ENCODE results near the gene CLEC4G.
A peak's percentile ranks its signal among the peaks of the same experiment; 100 is the strongest.

Gene CLEC4G

DNA sequence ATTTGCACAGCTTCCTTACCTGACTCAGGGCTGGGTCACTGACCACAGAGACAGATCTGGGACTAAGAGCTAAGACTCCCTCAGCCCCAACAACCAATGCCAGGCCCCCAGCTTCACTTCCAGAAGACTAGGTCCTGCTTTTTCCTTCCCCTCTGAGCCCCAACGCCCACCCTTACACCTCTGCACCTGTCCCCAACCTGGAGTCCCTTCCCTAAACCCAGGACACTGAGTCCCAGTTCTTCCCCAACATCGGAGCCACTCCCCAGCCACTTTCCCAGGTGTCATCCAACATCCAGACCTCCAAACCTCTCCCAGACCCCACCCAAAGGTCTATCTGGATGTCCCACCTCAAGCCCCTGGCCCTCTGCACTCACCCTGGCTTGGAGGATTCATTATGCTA is 32.9 kb downstream of the CLEC4G start:
- no peak for DNase-seq (ENCODE audit: low read depth in 1 of 2, low spot score in 1 of 2)

DNA sequence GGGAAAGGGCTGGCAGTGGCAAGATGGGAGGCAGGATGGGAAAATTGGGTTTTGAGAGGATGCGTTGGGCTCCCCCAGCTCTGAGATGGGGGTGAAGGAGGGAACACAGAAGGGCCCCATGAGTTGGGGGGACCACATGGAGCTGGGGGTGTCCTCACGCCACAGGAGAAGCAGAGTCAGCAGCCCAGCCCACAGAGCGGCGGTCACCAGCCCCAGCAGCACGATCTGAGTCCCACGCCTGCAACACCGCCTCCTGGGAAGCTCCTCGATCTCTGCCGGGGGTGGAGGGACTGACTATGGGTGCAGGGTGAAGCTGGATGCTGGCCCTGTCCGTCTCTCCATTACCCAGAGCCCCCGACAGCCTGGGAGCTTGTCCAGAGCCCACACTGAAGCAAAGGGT is 33.3 kb downstream of the CLEC4G start:
- no peak for DNase-seq (ENCODE audit: low read depth in 1 of 2, low spot score in 1 of 2)

DNA sequence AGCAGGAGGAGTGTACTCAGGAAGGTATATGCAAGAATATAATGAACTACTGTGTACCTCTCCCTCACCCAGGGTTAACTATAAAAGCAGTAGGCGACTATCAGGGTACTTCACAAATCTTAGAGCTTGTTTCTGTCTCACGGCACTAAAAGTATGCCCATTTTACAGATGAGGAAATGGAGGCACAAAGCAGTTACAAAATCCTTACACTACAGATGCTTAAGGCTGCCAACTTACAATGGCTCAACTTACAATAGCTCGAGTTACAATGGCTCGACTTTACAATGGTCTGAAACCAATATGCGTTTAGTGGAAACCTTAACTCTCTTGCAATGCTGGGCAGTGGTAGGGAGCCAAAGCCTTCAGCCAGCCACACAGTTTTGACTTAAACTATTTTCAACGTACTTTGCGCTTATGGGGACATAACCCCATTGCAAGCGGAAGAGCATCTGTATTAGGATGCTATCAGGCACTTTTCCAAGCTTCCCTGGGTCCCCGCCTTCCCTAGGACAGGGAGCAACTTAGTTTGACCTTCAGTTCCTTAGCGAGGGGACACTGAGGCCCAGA is 34.1 kb downstream of the CLEC4G start:
- no peak for DNase-seq (ENCODE audit: low read depth in 1 of 2, low spot score in 1 of 2)

DNA sequence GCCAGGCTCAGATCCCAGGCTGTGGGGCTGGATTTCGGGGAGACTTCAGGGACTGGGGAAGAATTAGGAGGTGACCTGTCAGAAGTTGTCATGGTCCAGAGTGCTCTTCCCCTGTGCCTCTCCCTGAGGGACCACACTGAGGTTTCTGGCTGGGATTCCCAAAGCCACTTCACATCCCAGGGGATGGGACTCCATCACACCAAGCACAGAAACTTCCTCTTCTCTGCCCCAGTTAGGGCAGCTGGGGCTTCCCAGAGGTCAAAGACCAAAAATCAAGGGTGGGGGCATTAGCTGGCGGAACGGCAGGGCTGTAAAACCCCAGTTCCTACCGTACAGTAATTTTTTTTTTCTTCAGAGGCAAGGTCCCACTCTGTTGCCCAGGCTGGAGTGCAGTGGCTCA is 37.4 kb downstream of the CLEC4G start:
- no peak for DNase-seq (ENCODE audit: low read depth in 1 of 2, low spot score in 1 of 2)

DNA sequence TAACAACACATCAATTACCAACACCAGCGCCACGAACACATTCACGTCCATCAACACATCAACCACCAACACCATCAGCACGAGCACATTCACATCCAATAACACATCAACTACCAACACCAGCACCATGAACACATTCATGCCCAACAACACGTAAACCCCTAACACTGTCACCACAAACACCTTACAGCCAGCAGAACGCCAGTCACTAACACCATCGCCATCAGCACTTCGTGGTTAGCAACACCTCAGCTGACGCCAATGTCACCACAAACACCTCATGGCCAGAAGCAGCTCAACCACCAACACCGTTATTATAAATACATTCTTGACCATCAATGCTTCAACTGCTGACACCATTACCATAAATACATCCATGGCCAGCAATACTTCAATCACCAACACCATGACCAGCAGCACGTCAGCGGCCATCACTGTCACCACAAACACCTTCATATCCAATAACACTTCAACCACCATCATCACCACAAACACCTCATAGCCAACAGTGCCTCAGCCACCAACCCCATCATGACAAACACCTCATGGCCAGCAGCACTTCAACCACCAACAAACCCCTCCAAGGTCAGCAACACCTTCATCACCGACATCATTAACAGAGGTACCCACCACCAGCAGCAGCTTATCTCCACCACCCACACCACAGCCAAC is 39.4 kb downstream of the CLEC4G start:
- DNase-seq (ENCODE audit: low read depth in 1 of 2, low spot score in 1 of 2) = no peak

DNA sequence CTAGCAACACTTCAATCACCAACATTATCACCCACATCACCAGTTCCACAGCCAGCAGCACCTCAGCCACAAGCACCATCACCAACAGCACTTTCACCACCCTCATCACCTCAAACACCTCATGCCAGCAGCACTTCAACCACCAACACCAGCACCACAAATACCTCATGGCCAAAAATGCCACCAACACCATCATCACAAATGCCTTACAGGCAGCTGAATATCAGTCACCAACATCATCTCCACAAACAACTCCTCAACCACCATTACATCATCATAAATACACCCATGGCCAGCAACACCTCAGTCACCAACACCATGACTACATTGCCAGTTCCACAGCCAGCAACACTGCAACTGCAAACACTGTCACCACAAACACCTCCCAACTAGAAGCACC is 40.4 kb downstream of the CLEC4G start:
- DNase-seq (ENCODE audit: low read depth in 1 of 2, low spot score in 1 of 2) = no peak

DNA sequence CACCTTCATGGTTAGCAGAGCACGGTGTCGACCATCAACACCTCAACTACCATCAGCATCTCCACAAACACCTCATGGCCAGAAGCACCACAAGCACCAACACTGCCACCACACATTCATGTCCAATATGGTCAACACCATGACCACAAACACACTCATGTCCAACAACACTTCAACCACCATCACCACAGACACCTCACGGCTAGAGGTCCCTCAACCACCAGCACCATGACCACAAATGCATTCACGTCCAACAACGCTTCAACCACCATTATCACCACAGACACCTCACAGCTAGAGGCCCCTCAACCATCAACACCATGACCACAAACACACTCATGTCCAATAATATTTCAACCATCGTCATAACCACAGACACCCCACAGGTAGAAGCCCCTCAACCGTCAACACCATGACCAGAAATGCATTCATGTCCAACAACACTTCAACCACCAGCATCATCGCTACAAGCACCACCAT is 41.1 kb downstream of the CLEC4G start:
- DNase-seq (ENCODE audit: low read depth in 1 of 2, low spot score in 1 of 2) = no peak

DNA sequence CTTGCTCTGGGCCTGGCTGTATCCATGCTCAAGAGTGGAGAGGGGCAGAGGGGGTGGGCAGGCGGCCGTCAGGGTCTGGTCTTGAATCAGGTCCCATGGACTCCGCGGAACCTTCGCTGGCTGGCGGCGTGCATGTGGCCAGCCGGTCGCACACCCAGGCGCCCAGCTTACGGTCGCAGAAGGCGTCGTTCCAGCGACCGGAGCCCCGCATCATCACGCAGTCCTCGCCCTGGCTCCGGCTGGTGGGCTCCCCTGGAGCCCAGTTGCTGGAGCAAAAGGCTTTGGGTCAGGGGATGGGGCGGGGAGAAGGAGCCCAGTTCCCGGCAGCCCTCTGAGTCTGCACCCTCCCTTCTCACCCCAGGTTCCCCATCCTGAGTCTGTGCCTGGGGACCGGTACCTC is 42.7 kb downstream of the CLEC4G start:
- no peak for DNase-seq (ENCODE audit: low read depth in 1 of 2, low spot score in 1 of 2)

DNA sequence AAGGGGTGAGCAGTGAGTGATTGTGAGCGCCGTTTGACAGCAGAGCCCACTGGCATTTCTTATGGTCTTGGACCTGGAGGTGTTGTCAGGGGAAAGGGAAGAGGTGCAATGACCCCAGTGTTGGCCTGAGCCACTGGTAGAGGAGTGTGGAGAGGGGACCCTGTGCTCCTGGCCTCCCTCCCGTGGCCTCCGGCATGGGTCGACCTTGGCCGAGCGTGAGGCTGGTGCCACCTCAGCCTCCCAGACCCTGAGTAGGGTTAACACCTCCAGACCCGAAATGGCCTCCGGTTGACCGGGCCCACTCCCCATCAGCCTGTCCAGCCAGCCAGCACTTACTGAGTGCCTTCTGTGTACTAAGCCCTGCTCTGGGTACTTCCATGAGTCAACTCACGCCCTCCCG is 44.7 kb downstream of the CLEC4G start:
- no peak for DNase-seq (ENCODE audit: low read depth in 1 of 2, low spot score in 1 of 2)

DNA sequence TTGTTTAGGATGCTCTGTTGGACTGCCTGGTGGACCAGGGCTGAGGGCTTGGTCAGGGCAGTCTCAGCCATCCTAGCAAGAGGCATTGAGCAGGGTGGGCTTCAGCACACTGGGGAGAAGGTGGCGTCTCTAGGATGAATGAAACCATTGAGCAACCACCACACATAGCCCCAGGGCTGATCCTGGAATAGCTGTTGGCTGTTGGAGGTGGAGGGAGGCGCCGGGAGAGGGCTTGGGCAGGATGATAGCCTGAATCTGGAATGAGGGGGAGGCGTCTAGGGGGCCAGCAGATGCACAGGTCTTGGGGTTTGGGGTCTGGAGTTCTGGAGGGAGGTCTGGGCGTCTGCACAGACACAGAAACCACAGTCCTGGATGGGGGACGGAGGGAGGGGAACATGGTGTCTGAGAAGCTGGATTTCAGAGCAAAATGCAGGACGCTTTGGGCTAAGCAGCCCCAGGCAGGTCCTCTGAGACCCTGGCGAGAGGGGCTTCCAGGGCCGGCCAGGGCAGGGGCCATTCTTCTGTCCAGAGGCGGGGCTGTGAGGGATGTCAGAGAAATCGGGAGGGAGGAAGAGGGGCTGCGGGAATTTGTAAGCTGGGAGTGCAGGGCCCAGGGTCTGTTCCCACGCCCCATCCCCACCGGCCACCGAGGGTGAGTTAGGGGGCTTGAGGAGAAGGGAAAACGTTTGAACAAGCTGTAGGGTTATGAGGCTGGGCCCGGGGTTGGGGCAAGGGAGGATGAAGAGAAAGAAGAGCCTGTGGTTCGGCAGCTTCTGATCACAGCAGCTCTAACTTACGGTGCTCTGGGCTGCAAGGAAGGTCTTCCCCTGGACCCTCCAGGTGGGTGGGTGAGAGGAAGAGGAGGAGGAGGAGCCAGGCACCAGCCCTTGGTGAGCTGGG is 46.1 kb downstream of the CLEC4G start:
- DNase-seq (ENCODE audit: low read depth in 1 of 2, low spot score in 1 of 2) = no peak

DNA sequence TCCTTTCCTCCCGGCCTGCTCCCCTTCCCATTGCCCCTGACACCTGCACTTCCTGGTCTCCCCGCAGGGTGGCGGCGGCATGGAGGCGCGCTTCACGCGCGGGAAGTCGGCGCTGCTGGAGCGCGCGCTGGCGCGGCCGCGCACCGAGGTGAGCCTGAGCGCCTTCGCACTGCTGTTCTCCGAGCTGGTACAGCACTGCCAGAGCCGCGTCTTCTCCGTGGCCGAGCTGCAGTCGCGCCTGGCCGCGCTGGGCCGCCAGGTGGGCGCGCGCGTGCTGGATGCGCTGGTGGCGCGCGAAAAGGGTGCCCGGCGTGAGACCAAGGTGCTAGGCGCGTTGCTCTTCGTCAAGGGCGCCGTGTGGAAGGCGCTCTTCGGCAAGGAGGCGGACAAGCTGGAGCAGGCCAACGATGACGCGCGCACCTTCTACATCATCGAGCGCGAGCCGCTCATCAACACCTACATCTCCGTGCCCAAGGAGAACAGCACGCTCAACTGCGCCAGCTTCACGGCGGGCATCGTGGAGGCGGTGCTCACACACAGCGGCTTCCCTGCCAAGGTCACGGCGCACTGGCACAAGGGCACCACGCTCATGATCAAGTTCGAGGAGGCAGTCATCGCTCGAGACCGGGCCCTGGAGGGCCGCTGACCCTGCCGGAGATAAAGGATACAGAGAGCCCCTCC is 49.6 kb downstream of the CLEC4G start:
- DNase-seq (ENCODE audit: low read depth in 1 of 2, low spot score in 1 of 2) = no peak

DNA sequence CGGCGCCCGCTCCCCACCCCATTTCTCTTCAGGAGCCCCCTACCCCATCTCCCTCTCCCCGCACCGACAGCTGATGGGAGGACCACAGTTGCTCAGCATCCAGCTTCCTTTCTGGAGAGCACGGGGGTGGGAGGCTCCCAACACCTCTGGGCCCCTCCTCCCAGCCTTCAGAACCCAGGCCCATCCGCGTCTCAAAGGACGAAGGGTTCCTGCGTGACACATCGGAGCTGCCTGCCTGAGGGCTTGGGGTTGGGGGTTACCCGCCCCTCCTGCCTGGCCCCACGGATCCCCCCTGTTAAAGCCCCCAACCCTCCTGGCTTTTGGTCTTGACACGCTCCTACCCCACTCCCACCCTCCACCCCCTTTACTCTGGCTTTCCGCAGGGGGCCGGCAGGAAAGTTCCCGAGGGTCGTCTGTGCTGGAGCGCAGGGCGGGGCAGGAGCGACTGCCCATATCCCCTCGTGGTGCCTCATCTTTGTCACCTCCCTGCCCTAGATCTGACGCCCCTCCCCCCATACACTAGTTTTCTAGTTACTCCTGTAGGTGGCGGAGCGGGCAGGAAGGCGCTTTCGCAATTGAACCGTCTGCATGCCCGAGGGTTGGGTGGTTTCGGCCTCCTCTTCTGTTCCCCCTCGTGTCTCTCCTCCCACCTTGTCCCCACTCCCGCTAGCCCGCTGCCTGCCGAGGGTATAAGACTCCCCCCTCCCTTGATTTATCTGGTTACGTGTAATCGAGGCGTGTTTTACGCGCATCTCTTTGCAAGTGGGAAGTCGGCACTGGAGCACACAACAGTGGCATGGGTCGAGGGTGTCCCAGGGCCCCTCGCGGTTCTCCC is 50.4 kb downstream of the CLEC4G start:
- peak; percentile 58 to 62 for DNase-seq (ENCODE audit: low read depth in 1 of 2, low spot score in 1 of 2)

DNA sequence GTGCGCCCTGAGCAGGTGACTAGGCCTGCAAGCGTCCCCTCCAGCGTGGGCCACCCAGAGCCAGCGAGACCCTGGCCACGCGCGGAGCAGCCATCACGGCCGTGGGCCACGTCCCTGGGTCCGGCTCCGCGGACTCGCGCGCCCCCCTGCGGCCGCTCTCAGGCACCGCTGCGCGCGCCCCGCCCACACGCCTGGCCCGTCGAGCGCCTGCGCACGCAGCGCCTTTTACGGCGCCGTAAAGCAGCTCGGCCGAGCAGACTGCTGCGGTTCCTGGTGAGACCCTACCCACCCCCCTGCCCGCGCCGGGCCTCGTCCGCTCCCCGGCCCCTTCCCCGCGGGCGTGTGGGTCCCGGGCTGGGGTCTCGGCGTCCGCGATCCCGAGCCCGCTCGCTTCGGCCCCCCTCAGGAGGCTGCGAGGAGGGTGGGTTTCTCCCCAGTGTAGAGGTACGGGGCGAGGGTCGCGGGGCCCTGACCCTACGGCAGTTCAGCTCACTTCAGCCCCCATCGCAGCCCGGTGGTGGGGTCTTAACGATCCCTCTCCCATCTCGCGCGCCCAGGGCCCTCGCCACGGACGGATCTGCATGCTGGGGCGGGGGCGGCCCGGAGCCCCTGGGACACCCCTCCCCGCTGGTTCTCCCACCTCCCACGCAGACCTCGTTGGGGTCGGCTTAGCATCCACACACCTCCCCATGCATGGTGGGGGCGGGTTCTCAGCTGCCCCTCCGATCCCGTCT is 51.1 kb downstream of the CLEC4G start, which contains the start of gene TRAPPC5:
Gene TRAPPC5 (plus strand): TSS at position 228 of the 734 bp plus-strand sequence. CDS start 1,421 bp downstream, outside the sequence.
- peak; percentile 81 to 84 for DNase-seq (ENCODE audit: low read depth in 1 of 2, low spot score in 1 of 2)

DNA sequence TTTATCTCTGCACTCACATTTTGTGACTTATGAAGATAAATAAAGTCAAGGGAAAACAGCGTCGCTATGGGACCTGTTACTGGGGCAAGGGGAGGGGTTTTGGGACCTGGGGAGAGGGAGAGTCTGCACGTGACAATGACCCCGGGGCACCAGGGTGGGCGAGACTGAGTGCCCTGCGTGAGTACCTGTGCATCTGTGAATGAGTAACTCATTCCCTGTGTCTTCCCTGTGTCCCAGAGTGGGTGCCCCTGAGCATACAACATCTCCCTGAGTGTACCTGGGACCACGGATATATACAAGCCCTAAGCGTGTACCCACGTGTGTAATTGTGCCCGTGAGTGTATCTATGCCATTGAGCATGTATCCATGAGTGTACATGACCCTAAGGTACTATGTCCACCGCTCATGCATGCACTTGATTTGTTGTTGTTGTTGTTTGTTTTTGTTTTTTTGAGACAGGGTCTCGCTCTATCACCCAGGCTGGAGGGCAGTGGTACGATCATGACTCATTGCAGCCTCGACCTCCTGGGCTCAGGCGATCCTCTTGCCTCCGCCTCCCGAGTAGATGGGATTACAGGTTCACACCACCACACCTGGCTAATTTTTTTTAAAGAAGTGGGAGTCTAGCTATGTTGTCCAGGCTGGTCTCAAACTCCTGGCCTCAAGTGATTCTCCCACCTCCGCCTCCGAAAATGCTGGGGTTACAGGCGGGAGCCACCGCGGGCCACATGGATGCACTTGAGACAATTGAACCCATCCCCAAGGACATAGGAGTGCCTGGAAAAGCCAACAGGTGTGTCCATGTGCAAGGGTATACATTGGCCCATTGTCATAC is 51.9 kb downstream of the CLEC4G start:
- DNase-seq (ENCODE audit: low read depth in 1 of 2, low spot score in 1 of 2) = no peak

DNA sequence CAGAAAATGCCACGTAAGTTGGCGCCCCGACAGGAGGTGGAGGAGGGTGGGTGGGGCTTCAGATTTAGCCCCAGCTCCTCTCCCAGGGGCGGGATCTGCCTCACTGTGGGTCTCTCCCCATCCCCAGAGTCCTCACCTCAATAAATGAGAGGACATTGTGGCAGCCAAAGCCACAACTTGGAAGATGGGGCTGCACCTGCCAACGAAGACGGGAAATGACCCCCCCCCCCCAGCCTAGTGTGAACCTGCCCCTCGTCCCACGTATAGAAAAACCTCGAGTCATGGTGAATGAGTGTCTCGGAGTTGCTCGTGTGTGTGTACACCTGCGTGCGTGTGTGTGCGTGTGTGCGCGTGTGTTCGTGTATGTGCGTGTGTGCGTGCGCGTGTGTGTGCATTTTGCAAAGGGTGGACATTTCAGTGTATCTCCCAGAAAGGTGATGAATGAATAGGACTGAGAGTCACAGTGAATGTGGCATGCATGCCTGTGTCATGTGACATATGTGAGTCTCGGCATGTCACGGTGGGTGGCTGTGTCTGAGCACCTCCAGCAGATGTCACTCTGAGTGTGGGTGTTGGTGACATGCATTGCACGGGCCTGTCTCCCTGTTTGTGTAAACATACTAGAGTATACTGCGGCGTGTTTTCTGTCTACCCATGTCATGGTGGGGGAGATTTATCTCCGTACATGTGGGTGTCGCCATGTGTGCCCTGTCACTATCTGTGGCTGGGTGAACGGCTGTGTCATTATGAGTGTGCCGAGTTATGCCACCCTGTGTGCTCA is 52.7 kb downstream of the CLEC4G start:
- peak; percentile 44 to 48 for DNase-seq (ENCODE audit: low read depth in 1 of 2, low spot score in 1 of 2)
